B cell (primary cell): Measurements from ENCODE around the gene GFOD1. TPM values are rescaled to one million over a fixed set of nuclear protein-coding genes. Genes with fewer than 3 reads are reported as not detected.

Experiments used
- ATAC-seq: fragments of 200-7000 bp; cut with Tn5 transposase; one replicate; pipeline ENCODE4 v1.10.0; 2021; ENCODE audit warnings: low read depth, mild to moderate bottlenecking, moderate number of reproducible peaks, moderate library complexity
- CTCF ChIA-PET: fragments of 350-600 bp; sonication (Branson Sonifier 250); formaldehyde crosslinking; loops from one replicate; lab custom pipeline; 2021; ENCODE audit warnings: antibody characterized with exemption, inconsistent platforms; lab: Charles Lee
- POLR2A ChIA-PET: fragments of 350-600 bp; sonication (Branson Sonifier 250); formaldehyde crosslinking; loops from one replicate; lab custom pipeline; 2021; ENCODE audit warnings: antibody characterized with exemption; lab: Charles Lee
- DNase-seq: peaks from one replicate; pipeline ENCODE4 v3.0.0; 2013
- H2AFZ ChIP-seq: 2 replicates; pipeline ENCODE4 v1.6.1; 2012; ENCODE audit warnings: mild to moderate bottlenecking, low read depth, low read length; ENCODE audit not compliant: insufficient read depth, poor library complexity, severe bottlenecking
- H3K27ac ChIP-seq, 2 donors: 1 replicate in 1 of 2; 2 replicates in 1 of 2; pipeline ENCODE4 v1.5.1; 2012 to 2013; ENCODE audit warnings: low read length in 2 of 2, mild to moderate bottlenecking in 2 of 2, moderate library complexity in 1 of 2
- H3K27me3 ChIP-seq, 4 experiments: fragments of 200-600 bp in 1 of 4; sonication (generic) in 1 of 4; replicated peaks in 1 of 4; 1 replicate in 2 of 4; 2 replicates in 2 of 4; pipeline versions ENCODE4 v1.6.1 to v1.7.0; 2013 to 2016; ENCODE audit warnings: low read length in 3 of 4, mild to moderate bottlenecking in 2 of 4, mixed read lengths in 1 of 4, moderate library complexity in 1 of 4; ENCODE audit not compliant: insufficient read depth in 4 of 4, control insufficient read depth in 3 of 4; ENCODE audit errors: control extremely low read depth in 1 of 4
- H3K36me3 ChIP-seq, 2 experiments: replicated peaks in 1 of 2; 1 replicate in 1 of 2; 2 replicates in 1 of 2; pipeline versions ENCODE4 v1.6.1 to v1.7.1; 2013; ENCODE audit warnings: low read length in 1 of 2; ENCODE audit not compliant: insufficient read depth in 2 of 2, control insufficient read depth in 1 of 2; ENCODE audit errors: control extremely low read depth in 1 of 2, extremely low read depth in 1 of 2
- H3K4me1 ChIP-seq, 2 donors: fragments of 200-600 bp in 1 of 2; sonication (generic) in 1 of 2; 1 replicate in 1 of 2; 2 replicates in 1 of 2; pipeline versions ENCODE4 v1.5.1 to v1.6.1; 2013 to 2017; ENCODE audit warnings: low read length in 2 of 2; ENCODE audit not compliant: control insufficient read depth in 2 of 2, insufficient read depth in 2 of 2
- H3K4me2 ChIP-seq: replicated peaks from 2 replicates; pipeline ENCODE3; 2012; ENCODE audit warnings: mild to moderate bottlenecking, low read depth, low read length; ENCODE audit not compliant: poor library complexity, severe bottlenecking
- H3K4me3 ChIP-seq, 5 experiments: fragments of 200-600 bp in 1 of 5; sonication (generic) in 1 of 5; 1 replicate in 3 of 5; 2 replicates in 2 of 5; pipeline versions ENCODE4 v1.5.1 to v1.7.0; 2011 to 2016; ENCODE audit warnings: low read length in 4 of 5, mild to moderate bottlenecking in 4 of 5, low read depth in 2 of 5, control low read depth in 1 of 5, moderate library complexity in 1 of 5; ENCODE audit not compliant: insufficient read depth in 1 of 5; ENCODE audit errors: control extremely low read depth in 1 of 5, extremely low read depth in 1 of 5
- H3K79me2 ChIP-seq: fragments of 200-600 bp; sonication (generic); one replicate; pipeline ENCODE4 v1.6.0; 2016; ENCODE audit warnings: low read length; ENCODE audit not compliant: control insufficient read depth, insufficient read depth
- H3K9ac ChIP-seq: fragments of 200-600 bp; sonication (generic); 2 replicates; pipeline ENCODE4 v1.6.1; 2017; ENCODE audit warnings: mild to moderate bottlenecking, low read length, moderate library complexity
- H3K9me3 ChIP-seq, 3 donors: one replicate each; pipeline versions ENCODE4 v1.6.1 to v1.7.1; 2013; ENCODE audit warnings: low read length in 2 of 3; ENCODE audit not compliant: control insufficient read depth in 2 of 3, insufficient read depth in 1 of 3; ENCODE audit errors: control extremely low read depth in 1 of 3
- H4K20me1 ChIP-seq: 2 replicates; pipeline ENCODE4 v1.6.0; 2012; ENCODE audit warnings: mild to moderate bottlenecking, low read length; ENCODE audit not compliant: insufficient read depth, control insufficient read depth, poor library complexity, severe bottlenecking
- H3K27ac Mint-ChIP-seq: one replicate; pipeline ENCODE4 v1.8.0; 2021; ENCODE audit warnings: mixed read lengths
- H3K27me3 Mint-ChIP-seq: one replicate; pipeline ENCODE4 v1.8.0; 2021; ENCODE audit warnings: mixed read lengths
- H3K4me1 Mint-ChIP-seq: one replicate; pipeline ENCODE4 v1.8.0; 2021; ENCODE audit warnings: mixed read lengths
- H3K4me3 Mint-ChIP-seq: one replicate; pipeline ENCODE4 v1.8.0; 2021; ENCODE audit warnings: mixed read lengths
- H3K9me3 Mint-ChIP-seq: one replicate; pipeline ENCODE4 v1.8.0; 2022; ENCODE audit warnings: mixed read lengths; ENCODE audit not compliant: insufficient read depth
- CTCF ChIP-seq: fragments of 200-600 bp; IDR thresholded peaks from one replicate; pipeline ENCODE4 v1.8.0; 2022; ENCODE audit warnings: antibody characterized with exemption, mild to moderate bottlenecking
- EZH2 ChIP-seq: IDR thresholded peaks from 2 replicates; pipeline ENCODE4 v1.6.1; 2012; ENCODE audit warnings: borderline replicate concordance, low read depth, mild to moderate bottlenecking, moderate library complexity, low read length; ENCODE audit not compliant: insufficient read depth, poor library complexity, severe bottlenecking
- WGBS: methylation state at CpG from one replicate; pipeline ENCODE4 v1.1.5; 2013; ENCODE audit warnings: missing lambda C conversion rate; ENCODE audit not compliant: insufficient coverage; 5-methylcytosine and 5-hydroxymethylcytosine counted together
- intact Hi-C: fragments of 100-400 bp; cut with micrococcal nuclease; formaldehyde crosslinking; loops from one replicate; pipeline ENCODE4 v1.10.0; 2022
- polyA plus RNA-seq: library from polyadenylated mRNA; depleted of rRNA; stranded (reverse); fragments of >200 nt; gene quantifications from 2 replicates; pipeline ENCODE4 v1.2.3, GENCODE V29; 2012
- total RNA-seq, 2 donors: library from RNA; stranded (reverse); fragments of 120-200 nt in 1 of 2; gene quantifications; 1 replicate in 1 of 2; 2 replicates in 1 of 2; pipeline versions ENCODE4 v1.2.3 to v1.2.4, GENCODE V29; 2013 to 2022

GFOD1 gene
- total and polyA plus RNA-seq, 2 donors (not counting 1 experiment from before 2014, with no cell fraction given), result 8.3 to 42.4 TPM

GRCh38 chr6:13474787-13475186 is 12.6 kb downstream of the GFOD1 start:
- no peaks in the 10 kb centered on the region for H3K27me3 Mint-ChIP-seq
- H3K27ac Mint-ChIP-seq, result peak overlapping the region; percentile 60
- Histone ChIP-seq H4K20me1 (no peaks in the 10 kb centered on the region), H2AFZ (no peak overlapping the region), H3K79me2 (peaks cover 63% of the 10 kb centered on the region), H3K4me2 (peak overlapping the region; percentile 48), H3K4me1 (peaks cover 27 to 50% of the 10 kb centered on the region in 2 donors), H3K9ac (peak overlapping the region; percentile 5), H3K36me3 (peaks cover 0 to 1% of the 10 kb centered on the region in 2 experiments), H3K27me3 (no peaks in the 10 kb centered on the region), H3K27ac (peak overlapping the region in 1 of 2 donors; percentile 0), H3K9me3 (no peaks in the 10 kb centered on the region), H3K4me3 (peak overlapping the region in 1 of 5 experiments; percentile 6)
- peak overlapping the region; percentile 61 for H3K4me3 Mint-ChIP-seq
- no peak for ATAC-seq
- TF ChIP-seq EZH2, result no peak
- no peak for TF ChIP-seq CTCF
- WGBS, result no CpG with 5 or more reads among the region's 3 CpGs
- H3K9me3 Mint-ChIP-seq, result no peaks in the 10 kb centered on the region
- DNase-seq, result peak; percentile 43
- intact Hi-C loops, result no loop called here
- CTCF ChIA-PET, result interaction anchor here (1.0 to 1.3 kb wide), 2 partner anchors 10 to 100 kb away, joined by 3 to 4 read pairs; partner anchors contain the start of gene SIRT5
- POLR2A ChIA-PET, result interaction anchor here (2.5 kb wide), 1 partner anchor 11 kb away, joined by 11 read pairs; no protein-coding TSS in a partner anchor
- H3K4me1 Mint-ChIP-seq, result peaks cover 56% of the 10 kb centered on the region

GRCh38 chr6:13474360-13474759 is 13.0 kb downstream of the GFOD1 start:
- intact Hi-C loops, result no loop called here
- H3K9me3 ChIP-seq, result no peaks in the 10 kb centered on the region
- H3K4me2 ChIP-seq, result peak overlapping the region; percentile 48
- 83% methylated on average over 1 of the region's 3 CpGs for WGBS
- Mint-ChIP-seq H3K9me3 (no peaks in the 10 kb centered on the region), H3K27me3 (no peaks in the 10 kb centered on the region), H3K4me1 (peaks cover 56% of the 10 kb centered on the region), H3K4me3 (peak overlapping the region; percentile 61), H3K27ac (peak overlapping the region; percentile 60)
- H3K4me1 ChIP-seq, result peaks cover 26 to 46% of the 10 kb centered on the region in 2 donors
- ChIA-PET CTCF (interaction anchor here (1.0 to 1.3 kb wide), 2 partner anchors 10 to 100 kb away, joined by 3 to 4 read pairs; partner anchors contain the start of gene SIRT5), POLR2A (interaction anchor here (2.5 kb wide), 1 partner anchor 12 kb away, joined by 11 read pairs; no protein-coding TSS in a partner anchor)
- TF ChIP-seq CTCF (no peak), EZH2 (no peak)
- H2AFZ ChIP-seq, result no peak overlapping the region
- peak overlapping the region; percentile 5 for H3K9ac ChIP-seq
- peak overlapping the region in 1 of 2 donors; percentile 0 for H3K27ac ChIP-seq
- ATAC-seq, result no peak
- H3K4me3 ChIP-seq, result peak overlapping the region in 1 of 5 experiments; percentile 6
- H4K20me1 ChIP-seq, result no peaks in the 10 kb centered on the region
- DNase-seq, result no peak
- H3K79me2 ChIP-seq, result peaks cover 59% of the 10 kb centered on the region
- H3K36me3 ChIP-seq, result peaks cover 0 to 2% of the 10 kb centered on the region in 2 experiments
- H3K27me3 ChIP-seq, result no peaks in the 10 kb centered on the region
